ENCODE results near the gene NLRP14. TPM values are rescaled to one million over a fixed set of nuclear protein-coding genes. Genes with fewer than 3 reads are reported as not detected.

Gene NLRP14
- 0.12 and 0.14 TPM in 2 replicates for polyA plus RNA-seq (2013)

- peak within 1 kb of the TSS; percentile 85 for H3K4me2 ChIP-seq (ENCODE audit: low read length)
- H3K4ac ChIP-seq (ENCODE audit: low read depth, low read length): no peak within 1 kb of the TSS
- DNase-seq: peak; percentile 90 to 95
- no peaks in the 10 kb centered on the region for H3K36me3 ChIP-seq (ENCODE audit: control insufficient read depth in 1 of 2, insufficient read depth in 2 of 2, low read length in 2 of 2)
- peak within 1 kb of the TSS; percentile 55 for H2BK120ac ChIP-seq (ENCODE audit: insufficient read depth, low read length, poor library complexity)
- peak within 1 kb of the TSS; percentile 61 for H3K14ac ChIP-seq (ENCODE audit: low read length)
- peak within 1 kb of the TSS; percentile 47 for H4K91ac ChIP-seq (ENCODE audit: low read depth, low read length)
- H3K4me3 ChIP-seq (ENCODE audit: low read depth, low read length): peak within 1 kb of the TSS; percentile 87
- H3K27ac ChIP-seq (ENCODE audit: low read depth, low read length): no peak within 1 kb of the TSS
- no CpG with 5 or more reads among the region's 47 CpGs for WGBS (ENCODE audit: extremely low coverage, insufficient coverage, insufficient read length)
- peaks cover 6 to 7% of the 10 kb centered on the region in 2 experiments for H3K4me1 ChIP-seq (ENCODE audit: control insufficient read depth in 1 of 2, insufficient read depth in 2 of 2, low read length in 2 of 2)
- H4K8ac ChIP-seq (ENCODE audit: low read depth, low read length): peak within 1 kb of the TSS; percentile 87
- no peak within 1 kb of the TSS for H3K23ac ChIP-seq (ENCODE audit: low read length)
- H2BK12ac ChIP-seq (ENCODE audit: low read length): peak within 1 kb of the TSS; percentile 27
- peak within 1 kb of the TSS; percentile 83 for H2AK5ac ChIP-seq (ENCODE audit: low read length)
- peak within 1 kb of the TSS; percentile 98 for H4K12ac ChIP-seq (ENCODE audit: low read depth, low read length)
- H3K9me3 ChIP-seq (ENCODE audit: insufficient read depth, low read depth, low read length): no peaks in the 10 kb centered on the region
- peak within 1 kb of the TSS; percentile 55 for H3K9ac ChIP-seq (ENCODE audit: low read length)
- peak within 1 kb of the TSS; percentile 60 for H3K18ac ChIP-seq (ENCODE audit: low read length)
- peak within 1 kb of the TSS; percentile 100 for H2AFZ ChIP-seq (ENCODE audit: insufficient read depth, low read length, poor library complexity)
- peak within 1 kb of the TSS; percentile 56 for H2BK5ac ChIP-seq (ENCODE audit: low read depth, low read length, poor library complexity)
- H3K79me1 ChIP-seq (ENCODE audit: low read length): peaks cover 5% of the 10 kb centered on the region
- H3K27me3 ChIP-seq (ENCODE audit: insufficient read depth, low read length): no peaks in the 10 kb centered on the region
- H3K79me2 ChIP-seq (ENCODE audit: control insufficient read depth, insufficient read depth, low read length, poor library complexity): peaks cover 6% of the 10 kb centered on the region
These were observed at the start of gene NLRP14, which contains the start of gene ZNF214 for GRCh38 chr11:7020183-7020917. NLRP14 (plus strand) TSS chr11:7020479; CDS start chr11:7038587, 18,108 bp downstream. ZNF214 (minus strand) TSS chr11:7020346; CDS start chr11:7002835, 17,511 bp downstream.

DNA sequence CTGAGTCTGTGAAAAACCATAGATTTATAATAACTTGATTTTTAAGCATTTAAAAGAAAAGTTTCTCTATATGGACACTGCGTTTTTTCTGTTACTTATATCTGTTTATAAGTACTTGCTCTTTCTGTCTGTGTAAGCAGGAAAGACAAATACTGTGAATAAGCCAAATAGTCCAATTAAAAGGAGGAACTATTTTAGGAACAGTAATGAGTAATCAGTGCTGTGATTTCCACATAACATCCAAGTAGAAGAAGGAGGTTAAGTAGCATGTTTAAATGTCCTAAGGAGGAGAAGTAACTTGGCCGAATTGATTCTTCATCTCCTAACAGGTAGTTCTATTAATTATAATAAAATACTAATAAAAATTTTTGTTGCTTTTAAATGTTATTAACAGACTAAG is 40.9 kb upstream of the NLRP14 start:
- H3K18ac ChIP-seq (ENCODE audit: low read length): no peak overlapping the region
- no CpG with 5 or more reads among the region's 2 CpGs for WGBS (ENCODE audit: extremely low coverage, insufficient coverage, insufficient read length)
- H2BK5ac ChIP-seq (ENCODE audit: low read depth, low read length, poor library complexity): no peak overlapping the region

DNA sequence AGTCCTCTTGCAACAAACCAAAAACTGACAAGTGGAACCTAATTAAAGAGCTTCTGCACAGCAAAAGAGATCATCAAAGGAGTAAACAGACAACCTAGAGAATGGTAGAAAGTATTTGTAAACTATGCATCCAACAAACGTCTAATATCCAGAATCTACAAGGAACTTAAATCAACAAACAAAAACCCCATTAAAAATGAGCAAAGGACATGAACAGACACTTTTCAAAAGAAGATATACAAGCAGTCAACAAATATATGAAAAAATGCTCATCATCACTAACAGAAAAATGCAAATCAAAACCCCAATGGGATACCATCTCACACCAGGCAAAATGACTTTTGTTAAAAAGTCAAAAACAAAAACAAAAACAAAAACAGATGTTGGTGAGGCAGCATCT is 33.8 kb upstream of the NLRP14 start:
- Histone ChIP-seq H3K18ac (ENCODE audit: low read length) (no peak overlapping the region), H3K14ac (ENCODE audit: low read length) (no peak overlapping the region), H2BK12ac (ENCODE audit: low read length) (no peak overlapping the region), H3K9me3 (ENCODE audit: insufficient read depth, low read depth, low read length) (no peaks in the 10 kb centered on the region), H4K12ac (ENCODE audit: low read depth, low read length) (no peak overlapping the region), H3K27me3 (ENCODE audit: insufficient read depth, low read length) (no peaks in the 10 kb centered on the region), H3K79me2 (ENCODE audit: control insufficient read depth, insufficient read depth, low read length, poor library complexity) (no peaks in the 10 kb centered on the region), H3K4ac (ENCODE audit: low read depth, low read length) (no peak overlapping the region), H2AK5ac (ENCODE audit: low read length) (no peak overlapping the region), H2AFZ (ENCODE audit: insufficient read depth, low read length, poor library complexity) (no peak overlapping the region), H3K36me3 (ENCODE audit: control insufficient read depth in 1 of 2, insufficient read depth in 2 of 2, low read length in 2 of 2) (no peaks in the 10 kb centered on the region), H2BK5ac (ENCODE audit: low read depth, low read length, poor library complexity) (no peak overlapping the region), H3K4me3 (ENCODE audit: low read depth, low read length) (no peak overlapping the region), H2BK120ac (ENCODE audit: insufficient read depth, low read length, poor library complexity) (no peak overlapping the region), H3K79me1 (ENCODE audit: low read length) (no peaks in the 10 kb centered on the region), H3K4me1 (ENCODE audit: control insufficient read depth in 1 of 2, insufficient read depth in 2 of 2, low read length in 2 of 2) (no peaks in the 10 kb centered on the region), H3K4me2 (ENCODE audit: low read length) (no peak overlapping the region), H3K23ac (ENCODE audit: low read length) (no peak overlapping the region), H3K27ac (ENCODE audit: low read depth, low read length) (no peak overlapping the region), H4K91ac (ENCODE audit: low read depth, low read length) (no peak overlapping the region), H4K8ac (ENCODE audit: low read depth, low read length) (no peak overlapping the region), H3K9ac (ENCODE audit: low read length) (no peak overlapping the region)
- WGBS (ENCODE audit: extremely low coverage, insufficient coverage, insufficient read length): no CpG with 5 or more reads among the region's 1 CpG
- no peak for DNase-seq

More for the DNA sequence above, 40.9 kb upstream of the NLRP14 start:
- Histone ChIP-seq H2AFZ (ENCODE audit: insufficient read depth, low read length, poor library complexity) (no peak overlapping the region), H3K79me2 (ENCODE audit: control insufficient read depth, insufficient read depth, low read length, poor library complexity) (no peaks in the 10 kb centered on the region), H2BK120ac (ENCODE audit: insufficient read depth, low read length, poor library complexity) (no peak overlapping the region), H3K36me3 (ENCODE audit: control insufficient read depth in 1 of 2, insufficient read depth in 2 of 2, low read length in 2 of 2) (no peaks in the 10 kb centered on the region), H3K4ac (ENCODE audit: low read depth, low read length) (no peak overlapping the region), H3K23ac (ENCODE audit: low read length) (no peak overlapping the region), H3K14ac (ENCODE audit: low read length) (no peak overlapping the region), H3K27ac (ENCODE audit: low read depth, low read length) (no peak overlapping the region), H3K9me3 (ENCODE audit: insufficient read depth, low read depth, low read length) (no peaks in the 10 kb centered on the region), H3K4me3 (ENCODE audit: low read depth, low read length) (no peak overlapping the region), H4K91ac (ENCODE audit: low read depth, low read length) (no peak overlapping the region), H4K12ac (ENCODE audit: low read depth, low read length) (no peak overlapping the region), H3K4me2 (ENCODE audit: low read length) (no peak overlapping the region), H2AK5ac (ENCODE audit: low read length) (no peak overlapping the region), H4K8ac (ENCODE audit: low read depth, low read length) (no peak overlapping the region), H3K4me1 (ENCODE audit: control insufficient read depth in 1 of 2, insufficient read depth in 2 of 2, low read length in 2 of 2) (no peaks in the 10 kb centered on the region), H3K27me3 (ENCODE audit: insufficient read depth, low read length) (no peaks in the 10 kb centered on the region), H3K9ac (ENCODE audit: low read length) (no peak overlapping the region), H3K79me1 (ENCODE audit: low read length) (no peaks in the 10 kb centered on the region), H2BK12ac (ENCODE audit: low read length) (no peak overlapping the region)
- DNase-seq: no peak

DNA sequence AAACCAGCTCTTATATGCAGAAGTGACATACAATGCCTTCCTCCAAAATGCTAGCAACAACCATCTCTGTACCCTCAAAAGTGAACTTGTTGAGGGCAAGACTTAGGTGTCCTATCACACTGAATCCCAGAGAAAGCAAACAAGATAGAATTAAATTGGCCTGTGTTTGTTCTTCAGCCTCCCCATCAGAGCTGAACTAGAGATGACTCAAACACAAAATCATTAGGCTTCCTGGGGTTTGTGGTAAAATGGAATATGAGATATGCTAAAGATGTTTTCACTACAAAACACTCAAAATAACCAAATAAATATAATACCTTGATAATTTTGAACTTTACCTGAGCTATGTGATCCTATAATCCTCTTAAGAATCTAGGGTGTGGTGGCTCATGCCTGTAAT is 31.8 kb upstream of the NLRP14 start:
- Histone ChIP-seq H4K8ac (ENCODE audit: low read depth, low read length) (no peak overlapping the region), H4K91ac (ENCODE audit: low read depth, low read length) (no peak overlapping the region), H3K4me3 (ENCODE audit: low read depth, low read length) (no peak overlapping the region), H3K27ac (ENCODE audit: low read depth, low read length) (no peak overlapping the region), H3K79me2 (ENCODE audit: control insufficient read depth, insufficient read depth, low read length, poor library complexity) (no peaks in the 10 kb centered on the region), H4K12ac (ENCODE audit: low read depth, low read length) (no peak overlapping the region), H3K36me3 (ENCODE audit: control insufficient read depth in 1 of 2, insufficient read depth in 2 of 2, low read length in 2 of 2) (no peaks in the 10 kb centered on the region), H3K14ac (ENCODE audit: low read length) (no peak overlapping the region), H3K9ac (ENCODE audit: low read length) (no peak overlapping the region), H2BK120ac (ENCODE audit: insufficient read depth, low read length, poor library complexity) (no peak overlapping the region), H3K18ac (ENCODE audit: low read length) (no peak overlapping the region), H3K4me2 (ENCODE audit: low read length) (no peak overlapping the region), H3K23ac (ENCODE audit: low read length) (no peak overlapping the region), H2BK12ac (ENCODE audit: low read length) (no peak overlapping the region), H3K79me1 (ENCODE audit: low read length) (no peaks in the 10 kb centered on the region), H2AFZ (ENCODE audit: insufficient read depth, low read length, poor library complexity) (no peak overlapping the region), H3K4ac (ENCODE audit: low read depth, low read length) (no peak overlapping the region), H2AK5ac (ENCODE audit: low read length) (no peak overlapping the region), H3K4me1 (ENCODE audit: control insufficient read depth in 1 of 2, insufficient read depth in 2 of 2, low read length in 2 of 2) (peaks cover 0 to 6% of the 10 kb centered on the region in 2 experiments), H3K9me3 (ENCODE audit: insufficient read depth, low read depth, low read length) (no peaks in the 10 kb centered on the region), H3K27me3 (ENCODE audit: insufficient read depth, low read length) (no peaks in the 10 kb centered on the region), H2BK5ac (ENCODE audit: low read depth, low read length, poor library complexity) (no peak overlapping the region)
- DNase-seq: no peak
